Activated CD8-positive, alpha-beta memory T cell treated with anti-CD3 and anti-CD28 coated beads, Interleukin-2, amount 10 ng/mL, durations not matched to agents 7 days and 5 days (primary cell): Measurements from ENCODE around the gene GPR158. TPM values are rescaled to one million over a fixed set of nuclear protein-coding genes. Genes with fewer than 3 reads are reported as not detected.

ENCODE experiments used
- ATAC-seq: fragments of 150-1000 bp; cut with Tn5 transposase; one replicate; pipeline ENCODE4 v1.10.0; 2021; ENCODE audit warnings: moderate library complexity
- CTCF ChIA-PET: fragments of 350-600 bp; sonication (Branson Sonifier 250); formaldehyde crosslinking; loops from one replicate; lab custom pipeline; 2021; ENCODE audit warnings: antibody characterized with exemption; lab: Charles Lee
- DNase-seq: peaks from one replicate; pipeline ENCODE4 v3.0.0-alpha.2; 2020
- H3K27ac Mint-ChIP-seq: one replicate; pipeline ENCODE4 v1.8.0; 2021; ENCODE audit warnings: mild to moderate bottlenecking, mixed read lengths
- H3K27me3 Mint-ChIP-seq: one replicate; pipeline ENCODE4 v1.8.0; 2021; ENCODE audit warnings: mixed read lengths
- H3K36me3 Mint-ChIP-seq: one replicate; pipeline ENCODE4 v1.8.0; 2021; ENCODE audit warnings: mild to moderate bottlenecking, mixed read lengths
- H3K4me1 Mint-ChIP-seq: one replicate; pipeline ENCODE4 v1.8.0; 2021; ENCODE audit warnings: mixed read lengths
- H3K4me3 Mint-ChIP-seq: one replicate; pipeline ENCODE4 v1.8.0; 2021; ENCODE audit warnings: mild to moderate bottlenecking, moderate library complexity, mixed read lengths
- H3K9me3 Mint-ChIP-seq: one replicate; pipeline ENCODE4 v1.8.0; 2022; ENCODE audit warnings: low read depth, mixed read lengths
- total RNA-seq, 2 experiments: library from RNA; stranded (reverse); gene quantifications; one replicate each; pipeline ENCODE4 v1.2.3, GENCODE V29; 2021

GPR158 gene
- total RNA-seq, 2 experiments from 2014 or later: not detected

DNA sequence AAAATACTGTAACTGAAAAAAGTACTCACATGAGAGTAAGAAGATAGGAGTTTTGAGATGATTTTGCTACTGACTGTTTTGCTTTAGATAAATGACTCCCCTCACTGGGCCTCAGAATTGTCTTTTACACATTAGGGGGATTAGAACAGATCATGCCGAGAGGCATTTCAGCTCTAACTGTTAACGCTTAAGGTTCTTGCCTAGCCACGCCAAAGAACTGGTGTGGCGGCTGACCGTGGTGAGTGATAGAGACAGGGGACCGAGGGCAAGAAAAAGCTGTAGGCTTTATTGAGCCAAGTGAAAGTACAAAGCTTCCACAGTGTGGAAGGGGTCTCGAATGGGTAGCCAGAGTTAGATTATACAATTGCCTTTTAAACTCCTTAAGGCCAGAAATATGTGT is 390.8 kb downstream of the GPR158 start:
- Mint-ChIP-seq H3K27ac (no peak overlapping the region), H3K4me1 (no peaks in the 10 kb centered on the region), H3K27me3 (no peaks in the 10 kb centered on the region), H3K9me3 (peaks cover 5% of the 10 kb centered on the region), H3K4me3 (no peak overlapping the region), H3K36me3 (no peaks in the 10 kb centered on the region)
- ATAC-seq (no peak), DNase-seq (no peak)
- CTCF ChIA-PET: no interaction called here

DNA sequence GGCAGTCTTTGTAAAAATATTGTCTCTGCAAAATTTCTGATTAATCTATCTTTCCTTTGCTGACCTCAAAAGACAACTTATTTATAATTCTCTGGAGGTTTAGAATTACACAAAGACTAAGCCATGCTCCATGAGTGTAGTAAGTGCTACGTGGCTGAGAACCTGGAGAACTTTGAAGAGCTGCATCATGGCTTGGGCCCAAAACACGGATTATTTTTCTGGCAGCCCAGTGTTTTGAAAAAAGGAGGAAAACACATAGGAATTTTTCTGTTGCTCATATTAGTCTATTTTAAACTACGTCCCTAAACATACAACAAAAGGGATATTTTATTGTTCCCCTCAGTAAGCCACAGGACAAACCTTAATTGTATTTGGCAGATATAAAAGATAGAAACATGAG is 398.5 kb downstream of the GPR158 start:
- CTCF ChIA-PET: no interaction called here
- ATAC-seq (no peak), DNase-seq (no peak)
- Mint-ChIP-seq H3K36me3 (no peaks in the 10 kb centered on the region), H3K4me3 (no peak overlapping the region), H3K27ac (no peak overlapping the region), H3K9me3 (no peaks in the 10 kb centered on the region), H3K27me3 (no peaks in the 10 kb centered on the region), H3K4me1 (no peaks in the 10 kb centered on the region)

DNA sequence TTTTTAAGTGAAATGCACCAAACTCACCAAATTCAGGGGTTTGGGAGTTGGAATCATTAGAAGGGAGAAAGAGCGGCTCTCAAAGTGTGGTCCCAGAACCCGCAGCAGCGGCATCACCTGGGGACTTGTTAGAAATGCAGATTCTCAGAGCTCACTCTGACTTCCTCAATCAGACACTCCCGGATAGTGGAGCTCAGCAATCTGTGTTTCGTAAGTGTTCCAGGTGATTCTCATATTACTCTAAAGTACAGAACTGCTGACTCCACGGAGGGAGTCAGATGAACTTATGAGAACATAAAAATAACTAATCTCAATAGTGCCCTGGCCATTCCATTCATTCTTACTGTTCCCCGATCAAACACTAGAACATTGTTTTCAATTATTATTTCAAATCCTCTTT is 400.5 kb downstream of the GPR158 start:
- DNase-seq: no peak
- no peak for ATAC-seq
- H3K4me1 Mint-ChIP-seq: no peaks in the 10 kb centered on the region
- no peak overlapping the region for H3K4me3 Mint-ChIP-seq
- peaks cover 5% of the 10 kb centered on the region for H3K9me3 Mint-ChIP-seq
- H3K36me3 Mint-ChIP-seq: no peaks in the 10 kb centered on the region
- no peak overlapping the region for H3K27ac Mint-ChIP-seq
- CTCF ChIA-PET: no interaction called here
- H3K27me3 Mint-ChIP-seq: no peaks in the 10 kb centered on the region

DNA sequence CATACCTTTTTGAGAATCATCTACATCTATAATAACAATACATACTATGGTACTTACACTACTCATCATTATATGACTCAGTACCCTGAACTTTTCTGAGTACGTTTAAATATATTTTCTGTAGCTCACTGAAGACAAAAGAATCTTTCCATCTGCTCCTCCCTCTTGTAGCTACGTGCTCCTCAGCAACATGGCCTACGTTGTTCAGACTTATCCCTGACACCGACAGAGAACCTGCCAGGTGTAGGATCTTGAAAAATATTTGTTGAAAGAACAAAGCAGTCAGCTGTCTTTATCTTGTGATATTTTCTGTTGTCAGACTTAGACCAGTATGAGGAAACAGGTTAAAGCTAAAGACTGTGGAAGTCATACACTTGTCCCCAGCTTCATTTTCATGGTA is 403.3 kb downstream of the GPR158 start:
- no peak for DNase-seq
- Mint-ChIP-seq H3K4me3 (no peak overlapping the region), H3K27ac (no peak overlapping the region), H3K4me1 (no peaks in the 10 kb centered on the region), H3K9me3 (peaks cover 5% of the 10 kb centered on the region), H3K36me3 (no peaks in the 10 kb centered on the region), H3K27me3 (no peaks in the 10 kb centered on the region)
- ATAC-seq: no peak
- CTCF ChIA-PET: no interaction called here

GRCh38 chr10:25582961-25583360 is 408.2 kb downstream of the GPR158 start:
- Mint-ChIP-seq H3K27me3 (no peaks in the 10 kb centered on the region), H3K4me3 (no peak overlapping the region), H3K36me3 (no peaks in the 10 kb centered on the region), H3K27ac (no peak overlapping the region), H3K4me1 (no peaks in the 10 kb centered on the region), H3K9me3 (peaks cover 8% of the 10 kb centered on the region)
- no peak for DNase-seq
- ATAC-seq: no peak
- CTCF ChIA-PET: no interaction called here

DNA sequence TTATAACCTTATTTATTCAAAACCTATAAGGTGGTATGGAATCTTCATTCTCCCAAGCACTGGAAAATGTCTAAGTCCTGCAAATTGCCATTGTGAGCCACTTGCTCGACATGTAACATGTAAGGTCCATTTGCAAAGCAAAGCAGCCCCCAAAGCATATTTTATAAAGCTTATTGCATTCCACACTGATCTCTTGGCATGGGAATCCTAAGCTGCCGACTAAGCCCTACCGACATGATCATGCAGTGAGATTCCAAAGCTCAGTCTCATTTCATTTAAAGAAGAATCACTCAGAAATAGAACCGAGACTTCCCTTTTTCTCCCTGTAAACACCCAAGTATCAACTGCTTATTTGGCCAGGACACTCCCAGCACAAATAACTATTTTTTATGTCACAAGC is 425.9 kb downstream of the GPR158 start:
- no peaks in the 10 kb centered on the region for H3K36me3 Mint-ChIP-seq
- H3K4me1 Mint-ChIP-seq: no peaks in the 10 kb centered on the region
- H3K27ac Mint-ChIP-seq: no peak overlapping the region
- H3K4me3 Mint-ChIP-seq: no peak overlapping the region
- no peaks in the 10 kb centered on the region for H3K27me3 Mint-ChIP-seq
- CTCF ChIA-PET: no interaction called here
- ATAC-seq: no peak
- H3K9me3 Mint-ChIP-seq: peaks cover 3% of the 10 kb centered on the region
- no peak for DNase-seq

GRCh38 chr10:25604591-25604990 is 429.8 kb downstream of the GPR158 start:
- DNase-seq: no peak
- no peaks in the 10 kb centered on the region for H3K4me1 Mint-ChIP-seq
- H3K36me3 Mint-ChIP-seq: no peaks in the 10 kb centered on the region
- H3K9me3 Mint-ChIP-seq: no peaks in the 10 kb centered on the region
- H3K27ac Mint-ChIP-seq: no peak overlapping the region
- CTCF ChIA-PET: no interaction called here
- ATAC-seq: no peak
- H3K4me3 Mint-ChIP-seq: no peak overlapping the region
- H3K27me3 Mint-ChIP-seq: no peaks in the 10 kb centered on the region

DNA sequence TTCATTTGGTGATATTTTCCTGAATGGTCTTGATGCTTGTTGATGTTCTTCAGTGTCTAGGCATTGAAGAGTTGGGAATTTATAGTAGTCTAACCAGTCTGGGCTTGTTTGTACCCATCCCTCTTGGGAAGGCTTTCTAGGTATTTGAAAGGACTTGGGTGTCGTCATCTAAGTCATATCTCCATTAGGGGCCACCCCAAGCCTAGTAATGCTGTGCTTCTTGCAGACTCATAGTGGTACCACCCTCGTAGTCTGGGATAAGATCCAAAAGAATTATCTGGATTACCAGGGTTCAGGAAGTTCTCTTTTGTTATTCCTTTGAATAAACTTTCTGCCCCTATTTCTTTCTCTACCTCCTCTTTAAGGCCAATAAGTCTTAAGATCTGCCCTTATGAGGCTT is 439.9 kb downstream of the GPR158 start:
- H3K4me1 Mint-ChIP-seq: no peaks in the 10 kb centered on the region
- H3K36me3 Mint-ChIP-seq: no peaks in the 10 kb centered on the region
- CTCF ChIA-PET: interaction anchor here (0.6 kb wide), 1 partner anchor 29 kb away, joined by 3 read pairs; no protein-coding TSS in a partner anchor
- DNase-seq: no peak
- ATAC-seq: no peak
- no peaks in the 10 kb centered on the region for H3K27me3 Mint-ChIP-seq
- no peaks in the 10 kb centered on the region for H3K9me3 Mint-ChIP-seq
- H3K4me3 Mint-ChIP-seq: no peak overlapping the region
- no peak overlapping the region for H3K27ac Mint-ChIP-seq

DNA sequence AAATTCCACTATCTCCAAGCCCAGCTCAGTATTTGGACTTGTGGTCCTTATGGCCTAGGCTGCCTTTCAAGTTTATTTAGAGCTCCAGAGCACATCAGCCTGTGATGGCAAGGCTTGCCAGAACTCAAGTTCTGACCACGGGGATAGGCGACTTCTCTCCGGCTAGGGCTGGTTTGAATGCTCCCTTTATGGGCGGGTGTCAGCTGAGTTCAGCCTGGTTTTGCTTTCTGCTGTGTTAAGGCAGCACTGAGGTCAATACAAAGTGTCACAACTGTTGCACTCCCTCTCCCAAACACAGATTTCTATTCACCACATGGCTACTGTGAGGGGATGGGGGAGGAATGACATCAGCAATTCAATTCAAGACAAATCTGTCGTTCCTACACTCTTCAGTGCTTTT is 441.1 kb downstream of the GPR158 start:
- no peaks in the 10 kb centered on the region for H3K36me3 Mint-ChIP-seq
- DNase-seq (no peak), ATAC-seq (no peak)
- no peaks in the 10 kb centered on the region for H3K27me3 Mint-ChIP-seq
- CTCF ChIA-PET: no interaction called here
- no peak overlapping the region for H3K27ac Mint-ChIP-seq
- no peaks in the 10 kb centered on the region for H3K9me3 Mint-ChIP-seq
- H3K4me1 Mint-ChIP-seq: no peaks in the 10 kb centered on the region
- no peak overlapping the region for H3K4me3 Mint-ChIP-seq

DNA sequence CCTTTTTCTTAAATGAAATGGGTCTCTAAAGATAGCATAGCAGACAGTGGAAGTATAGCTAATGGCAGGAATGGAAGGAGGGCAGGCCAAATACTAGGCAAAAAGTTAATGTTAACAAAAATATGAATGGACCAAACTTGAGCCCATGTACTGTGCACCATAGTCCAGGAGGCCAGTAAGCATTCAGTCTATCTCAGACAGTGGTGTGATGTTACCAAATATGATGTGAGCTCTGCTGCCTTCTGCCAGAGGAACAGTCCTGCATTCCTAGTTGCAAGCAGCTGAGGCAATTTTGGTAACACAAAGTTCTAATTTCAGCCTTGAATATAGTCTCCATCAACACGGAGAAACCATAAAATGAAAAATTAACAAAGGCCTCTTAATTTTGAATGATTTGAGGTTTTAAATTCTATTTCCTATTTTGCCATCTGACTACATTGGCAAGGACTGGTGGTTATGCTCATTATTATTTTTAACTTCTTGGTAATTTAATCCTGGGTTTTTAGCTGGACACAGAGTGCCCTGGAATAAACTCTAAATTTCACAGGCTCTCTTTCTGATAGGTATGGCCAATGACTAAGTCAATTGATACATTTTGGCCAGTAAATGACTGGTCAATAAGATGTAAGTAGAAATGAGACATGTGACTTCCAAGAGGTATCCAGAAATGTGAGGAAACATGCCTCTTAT is 442.2 kb downstream of the GPR158 start:
- Mint-ChIP-seq H3K36me3 (no peaks in the 10 kb centered on the region), H3K4me1 (no peaks in the 10 kb centered on the region), H3K27me3 (no peaks in the 10 kb centered on the region), H3K9me3 (no peaks in the 10 kb centered on the region), H3K27ac (no peak overlapping the region), H3K4me3 (no peak overlapping the region)
- ATAC-seq (no peak), DNase-seq (no peak)
- CTCF ChIA-PET: no interaction called here

DNA sequence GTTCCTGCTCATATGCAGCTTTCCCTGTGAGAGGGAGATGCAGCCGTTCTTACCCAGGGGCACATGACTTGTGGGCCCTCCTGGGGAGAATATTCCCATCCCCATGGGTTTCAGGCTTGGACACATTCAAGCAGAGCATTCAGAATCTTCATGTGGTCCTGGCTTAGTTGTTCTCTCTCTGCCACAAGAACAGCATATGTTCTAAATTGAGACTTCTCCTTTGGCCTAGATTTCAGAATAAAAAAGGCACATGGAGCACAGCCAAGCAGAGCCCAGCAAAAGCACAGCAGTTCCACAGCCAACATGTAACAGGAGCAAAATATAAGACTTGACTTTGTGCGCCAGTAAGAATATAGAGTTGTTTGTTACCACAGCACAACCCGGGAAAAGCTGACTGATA is 452.8 kb downstream of the GPR158 start:
- Mint-ChIP-seq H3K36me3 (no peaks in the 10 kb centered on the region), H3K4me1 (no peaks in the 10 kb centered on the region), H3K27ac (no peak overlapping the region), H3K9me3 (peaks cover 3% of the 10 kb centered on the region), H3K27me3 (no peaks in the 10 kb centered on the region), H3K4me3 (no peak overlapping the region)
- DNase-seq: no peak
- ATAC-seq: no peak
- CTCF ChIA-PET: no interaction called here

- Mint-ChIP-seq H3K4me3 (no peak overlapping the region), H3K36me3 (no peaks in the 10 kb centered on the region), H3K27me3 (no peaks in the 10 kb centered on the region), H3K9me3 (peaks cover 3% of the 10 kb centered on the region), H3K4me1 (no peaks in the 10 kb centered on the region), H3K27ac (no peak overlapping the region)
- DNase-seq (no peak), ATAC-seq (no peak)
- CTCF ChIA-PET: no interaction called here
Observed at GRCh38 chr10:25629333-25629732, 454.5 kb downstream of the GPR158 start.

DNA sequence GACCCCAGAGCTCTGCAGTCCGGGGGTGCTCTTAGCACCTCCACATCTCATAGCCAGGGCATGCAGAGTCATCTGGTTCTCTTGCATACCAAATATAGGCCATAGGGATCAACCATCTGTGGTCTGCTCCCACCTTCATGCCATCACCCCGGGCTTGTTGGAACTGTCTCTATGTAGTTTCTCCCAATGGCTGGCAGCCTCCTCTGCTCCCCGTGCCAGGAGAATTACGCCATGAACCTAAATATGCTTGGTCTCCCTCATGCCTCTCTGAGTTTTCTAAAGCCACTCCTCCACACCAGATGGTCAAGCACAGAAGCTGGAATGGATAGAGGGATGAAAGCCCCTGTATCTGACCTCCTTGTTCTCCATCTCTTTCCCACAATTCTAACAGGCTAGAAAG is 456.7 kb downstream of the GPR158 start:
- DNase-seq (no peak), ATAC-seq (no peak)
- no peaks in the 10 kb centered on the region for H3K27me3 Mint-ChIP-seq
- H3K27ac Mint-ChIP-seq: no peak overlapping the region
- H3K9me3 Mint-ChIP-seq: peaks cover 2% of the 10 kb centered on the region
- CTCF ChIA-PET: no interaction called here
- H3K36me3 Mint-ChIP-seq: no peaks in the 10 kb centered on the region
- no peaks in the 10 kb centered on the region for H3K4me1 Mint-ChIP-seq
- H3K4me3 Mint-ChIP-seq: no peak overlapping the region

DNA sequence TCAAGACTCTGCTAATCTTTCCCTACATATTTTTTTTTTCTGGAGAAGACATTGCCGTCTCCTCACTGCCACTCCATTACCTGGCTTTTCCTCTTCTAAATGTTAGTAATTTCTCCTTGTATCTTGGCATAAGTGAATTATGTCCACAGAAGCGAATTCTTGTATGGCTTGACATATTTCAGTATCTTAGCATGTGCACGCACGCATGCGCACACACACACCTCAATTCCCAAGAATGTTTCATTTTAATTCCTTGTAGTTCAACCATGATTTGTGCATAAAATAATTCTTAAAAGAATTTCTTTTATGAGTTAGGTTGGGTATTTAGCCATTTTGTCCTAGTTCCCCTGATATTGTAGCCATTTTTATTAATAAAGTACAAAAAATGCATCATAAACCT is 458.0 kb downstream of the GPR158 start:
- Mint-ChIP-seq H3K9me3 (peaks cover 4% of the 10 kb centered on the region), H3K36me3 (no peaks in the 10 kb centered on the region), H3K4me1 (no peaks in the 10 kb centered on the region), H3K27me3 (no peaks in the 10 kb centered on the region), H3K4me3 (no peak overlapping the region), H3K27ac (no peak overlapping the region)
- ATAC-seq: no peak
- CTCF ChIA-PET: no interaction called here
- DNase-seq: no peak

GRCh38 chr10:25633542-25633941 is 458.7 kb downstream of the GPR158 start:
- ATAC-seq: no peak
- Mint-ChIP-seq H3K27me3 (no peaks in the 10 kb centered on the region), H3K9me3 (peaks cover 4% of the 10 kb centered on the region), H3K4me3 (no peak overlapping the region), H3K4me1 (no peaks in the 10 kb centered on the region), H3K27ac (no peak overlapping the region), H3K36me3 (no peaks in the 10 kb centered on the region)
- DNase-seq: no peak
- CTCF ChIA-PET: no interaction called here
